H1 (cell line): ENCODE measurements around the gene COX7A2. TPM values are rescaled to one million over a fixed set of nuclear protein-coding genes. Genes with fewer than 3 reads are reported as not detected.
A peak's percentile ranks its signal among the peaks of the same experiment; 100 is the strongest.

Experiments used
- CTCF ChIA-PET: fragments of 300-600 bp; sonication (Branson Sonifier 250); formaldehyde crosslinking; loops from one replicate; lab custom pipeline; 2021; ENCODE audit not compliant: partially characterized antibody; lab: Charles Lee
- POLR2A ChIA-PET: fragments of 300-600 bp; sonication (Branson Sonifier 250); formaldehyde crosslinking; loops from one replicate; lab custom pipeline; 2021; ENCODE audit warnings: inconsistent platforms; ENCODE audit not compliant: partially characterized antibody; lab: Charles Lee
- DNase-seq, 2 experiments: peaks; one replicate each; pipeline versions ENCODE4 v3.0.0 to v3.0.0-alpha.2; 2010 to 2022; ENCODE audit warnings: low spot score in 2 of 2, low read depth in 1 of 2, mixed read lengths in 1 of 2
- FAIRE-seq: peaks from 2 replicates; lab custom pipeline; 2011; peaks lifted over from hg19 to GRCh38; lab: Jason Lieb, UNC
- H2AFZ ChIP-seq: 2 replicates; pipeline ENCODE4 v1.8.1; 2012; ENCODE audit warnings: low read length, inconsistent platforms
- H2AK5ac ChIP-seq: 2 replicates; pipeline ENCODE4 v1.6.1; 2013; ENCODE audit warnings: low read depth, low read length
- H2BK120ac ChIP-seq: replicated peaks from 2 replicates; pipeline ENCODE3; 2013; ENCODE audit warnings: low read depth, low read length, inconsistent platforms
- H2BK12ac ChIP-seq: 2 replicates; pipeline ENCODE4 v1.6.1; 2013; ENCODE audit warnings: low read depth, low read length
- H2BK15ac ChIP-seq: 2 replicates; pipeline ENCODE4 v1.6.1; 2013; ENCODE audit warnings: low read length
- H2BK20ac ChIP-seq: 2 replicates; pipeline ENCODE4 v1.6.1; 2013; ENCODE audit warnings: low read length
- H2BK5ac ChIP-seq: 2 replicates; pipeline ENCODE4 v1.6.1; 2013; ENCODE audit warnings: low read depth, low read length
- H3K14ac ChIP-seq: 2 replicates; pipeline ENCODE4 v1.6.1; 2013; ENCODE audit warnings: inconsistent platforms; ENCODE audit not compliant: insufficient read length
- H3K18ac ChIP-seq: 2 replicates; pipeline ENCODE4 v1.6.1; 2013; ENCODE audit warnings: low read length; ENCODE audit errors: extremely low read depth
- H3K23ac ChIP-seq: 2 replicates; pipeline ENCODE4 v1.6.1; 2013; ENCODE audit warnings: inconsistent platforms; ENCODE audit not compliant: insufficient read length
- H3K23me2 ChIP-seq: 2 replicates; pipeline ENCODE4 v1.6.1; 2013; ENCODE audit warnings: low read depth, low read length
- H3K27ac ChIP-seq: 2 replicates; pipeline ENCODE4 v1.6.1; 2011; ENCODE audit warnings: low read depth, low read length, inconsistent platforms
- H3K27me3 ChIP-seq, 4 experiments: replicated peaks in 1 of 4; 1 replicate in 1 of 4; 2 replicates in 3 of 4; pipeline versions ENCODE4 v1.6.1 to v1.8.1; 2011 to 2013; ENCODE audit warnings: low read length in 3 of 4, mild to moderate bottlenecking in 3 of 4, inconsistent platforms in 2 of 4, mixed read lengths in 2 of 4, moderate library complexity in 1 of 4; ENCODE audit not compliant: control insufficient read depth in 3 of 4, insufficient read depth in 3 of 4; ENCODE audit errors: extremely low read depth in 1 of 4
- H3K36me3 ChIP-seq, 4 experiments: 2 replicates each; pipeline versions ENCODE4 v1.6.1 to v1.8.1; 2011 to 2013; ENCODE audit warnings: mild to moderate bottlenecking in 4 of 4, low read length in 3 of 4, moderate library complexity in 2 of 4, control low read depth in 1 of 4, inconsistent platforms in 1 of 4; ENCODE audit not compliant: insufficient read depth in 4 of 4, control insufficient read depth in 2 of 4
- H3K4ac ChIP-seq: replicated peaks from 2 replicates; pipeline ENCODE3; 2013; ENCODE audit warnings: low read length, low read depth, mixed read lengths, inconsistent platforms; ENCODE audit not compliant: insufficient read length
- H3K4me1 ChIP-seq, 4 experiments: replicated peaks in 1 of 4; 1 replicate in 1 of 4; 2 replicates in 3 of 4; pipeline versions ENCODE4 v1.6.1 to v1.8.1; 2011 to 2013; ENCODE audit warnings: low read length in 3 of 4, inconsistent platforms in 2 of 4, mixed read lengths in 1 of 4; ENCODE audit not compliant: insufficient read depth in 4 of 4, control insufficient read depth in 3 of 4
- H3K4me2 ChIP-seq, 2 experiments: 2 replicates each; pipeline versions ENCODE4 v1.6.1 to v1.8.1; 2011 to 2013; ENCODE audit warnings: low read depth in 2 of 2, low read length in 2 of 2, control low read depth in 1 of 2, inconsistent platforms in 1 of 2, mild to moderate bottlenecking in 1 of 2; ENCODE audit not compliant: insufficient read depth in 1 of 2
- H3K4me3 ChIP-seq, 4 experiments: fragments of 200-600, 300-600 bp in 1 of 4; sonication (generic), shearing (Covaris generic), sonication (Bioruptor Twin) in 1 of 4; 2 replicates each; pipeline versions ENCODE4 v1.5.1 to v1.8.1; 2011 to 2016; ENCODE audit warnings: low read length in 4 of 4, low read depth in 3 of 4, control low read depth in 2 of 4, inconsistent platforms in 2 of 4, mild to moderate bottlenecking in 2 of 4, mixed read lengths in 1 of 4, moderate library complexity in 1 of 4; ENCODE audit not compliant: insufficient read depth in 2 of 4; ENCODE audit errors: extremely low read depth in 1 of 4
- H3K56ac ChIP-seq: replicated peaks from 2 replicates; pipeline ENCODE3; 2013; ENCODE audit warnings: low read depth, mild to moderate bottlenecking, mixed read lengths, low read length, inconsistent platforms; ENCODE audit not compliant: insufficient read length
- H3K79me1 ChIP-seq: 2 replicates; pipeline ENCODE4 v1.6.1; 2013; ENCODE audit warnings: low read depth, low read length, control low read depth
- H3K79me2 ChIP-seq, 2 experiments: 2 replicates each; pipeline versions ENCODE4 v1.6.1 to v1.8.1; 2012 to 2013; ENCODE audit warnings: low read length in 2 of 2, mild to moderate bottlenecking in 2 of 2, inconsistent platforms in 1 of 2; ENCODE audit not compliant: insufficient read depth in 2 of 2, control insufficient read depth in 1 of 2
- H3K9ac ChIP-seq, 4 experiments: replicated peaks in 1 of 4; 1 replicate in 1 of 4; 2 replicates in 3 of 4; pipeline versions ENCODE4 v1.6.1 to v1.8.1; 2011 to 2013; ENCODE audit warnings: low read depth in 3 of 4, low read length in 3 of 4, control low read depth in 2 of 4, mild to moderate bottlenecking in 2 of 4, moderate library complexity in 2 of 4, inconsistent platforms in 1 of 4; ENCODE audit errors: extremely low read depth in 1 of 4
- H3K9me3 ChIP-seq, 2 experiments: 2 replicates each; pipeline versions ENCODE4 v1.6.1 to v1.8.1; 2012 to 2013; ENCODE audit warnings: mild to moderate bottlenecking in 2 of 2, moderate library complexity in 2 of 2, control low read depth in 1 of 2, inconsistent platforms in 1 of 2, low read depth in 1 of 2, low read length in 1 of 2, mixed read lengths in 1 of 2; ENCODE audit not compliant: insufficient read depth in 2 of 2
- H4K20me1 ChIP-seq, 2 experiments: replicated peaks in 1 of 2; 2 replicates each; pipeline versions ENCODE3 to v1.8.1; 2011 to 2013; ENCODE audit warnings: inconsistent platforms in 2 of 2, low read length in 2 of 2, mild to moderate bottlenecking in 1 of 2; ENCODE audit not compliant: insufficient read depth in 2 of 2, control insufficient read depth in 1 of 2
- H4K5ac ChIP-seq: 2 replicates; pipeline ENCODE4 v1.6.1; 2013; ENCODE audit warnings: low read length, low read depth, mixed read lengths, inconsistent platforms; ENCODE audit not compliant: insufficient read length
- H4K8ac ChIP-seq: 2 replicates; pipeline ENCODE4 v1.8.0; 2013; ENCODE audit warnings: mild to moderate bottlenecking, moderate library complexity, low read length, inconsistent platforms; ENCODE audit not compliant: insufficient read depth; ENCODE audit errors: extremely low read depth
- H4K91ac ChIP-seq: replicated peaks from 2 replicates; pipeline ENCODE3; 2013; ENCODE audit warnings: low read length, mixed read lengths, inconsistent platforms; ENCODE audit not compliant: insufficient read length
- ATF2 ChIP-seq: IDR thresholded peaks from 2 replicates; pipeline ENCODE4 v1.6.1; 2012; ENCODE audit warnings: low read length, inconsistent platforms
- BACH1 ChIP-seq: IDR thresholded peaks from 2 replicates; pipeline ENCODE4 v1.6.1; 2012; ENCODE audit warnings: low read length, improper control_type of control experiment
- CREB1 ChIP-seq: IDR thresholded peaks from 2 replicates; pipeline ENCODE4 v1.6.1; 2012; ENCODE audit warnings: inconsistent platforms
- EGR1 ChIP-seq: IDR thresholded peaks from 2 replicates; pipeline ENCODE4 v1.6.1; 2011; ENCODE audit warnings: low read depth, low read length, borderline replicate concordance
- KDM5A ChIP-seq: fragments of 200-600 bp; IDR thresholded peaks from 2 replicates; pipeline ENCODE4 v1.7.1; 2012; ENCODE audit warnings: mild to moderate bottlenecking, low read length, inconsistent platforms, mixed read lengths
- NANOG ChIP-seq: IDR thresholded peaks from 2 replicates; pipeline ENCODE4 v1.6.1; 2011; ENCODE audit warnings: low read length, low read depth, mild to moderate bottlenecking, inconsistent platforms; ENCODE audit not compliant: insufficient read depth, poor library complexity, severe bottlenecking
- SIRT6 ChIP-seq: IDR thresholded peaks from one replicate; pipeline ENCODE4 v1.7.1; 2012; ENCODE audit warnings: low read length, inconsistent platforms
- SP4 ChIP-seq: IDR thresholded peaks from 2 replicates; pipeline ENCODE4 v1.6.1; 2012; ENCODE audit warnings: low read length, inconsistent platforms
- SUZ12 ChIP-seq: fragments of 200-600 bp; sonication (generic); IDR thresholded peaks from 2 replicates; pipeline ENCODE4 v1.6.1; 2012; ENCODE audit warnings: mild to moderate bottlenecking, inconsistent platforms, low read length, moderate library complexity, mixed read lengths
- TCF12 ChIP-seq: IDR thresholded peaks from 2 replicates; pipeline ENCODE4 v1.6.1; 2011; ENCODE audit warnings: low read depth, mild to moderate bottlenecking, low read length
- TEAD4 ChIP-seq: IDR thresholded peaks from 2 replicates; pipeline ENCODE4 v1.6.1; 2012; ENCODE audit warnings: low read depth, low read length, inconsistent platforms, mixed read lengths
- ZNF274 ChIP-seq: IDR thresholded peaks from 2 replicates; pipeline ENCODE4 v1.7.0; 2012; ENCODE audit warnings: low read length, borderline replicate concordance; ENCODE audit errors: extremely low read depth
- WGBS, 2 experiments: shearing (Covaris generic) in 1 of 2; methylation state at CpG; one replicate each; pipeline versions ENCODE4 v1.1.6 to v1.1.7; 2013 to 2015; ENCODE audit warnings: low lambda C conversion rate in 2 of 2, mixed read lengths in 2 of 2, inconsistent platforms in 1 of 2, low coverage in 1 of 2, missing lambda C conversion rate in 1 of 2; ENCODE audit not compliant: insufficient replicate concordance in 2 of 2, insufficient coverage in 1 of 2, insufficient read length in 1 of 2; ENCODE audit errors: extremely low coverage in 1 of 2, missing lambda C conversion rate in 1 of 2; 5-methylcytosine and 5-hydroxymethylcytosine counted together
- polyA plus RNA-seq, 7 experiments: library from polyadenylated mRNA; depleted of rRNA in 3 of 7; stranded (reverse) in 5 of 7; unstranded in 2 of 7; fragments of >200 nt in 5 of 7; fragments of 200-250 nt in 2 of 7; gene quantifications; 1 replicate in 5 of 7; 2 replicates in 1 of 7; 4 replicates in 1 of 7; pipeline versions ENCODE4 v1.2.1 to v1.2.3, GENCODE V29; 2011 to 2013; ENCODE audit warnings: missing spikeins in 2 of 7, mixed read lengths in 2 of 7
- total RNA-seq: library from RNA; stranded (reverse); fragmentation: NEBNext Ultra II Directional; extraction: Animal tissue kit (Norgen Biotek cat#: 25700); gene quantifications from 2 replicates; pipeline ENCODE4 v1.2.1, GENCODE V29; 2021

COX7A2 gene
- total and polyA plus RNA-seq, 2 of the 8 experiments (the other 6 are each of a cell fraction or from before 2014, with no cell fraction given) = 262 to 468 TPM

- no peak overlapping the region for H4K8ac ChIP-seq
- H2BK120ac ChIP-seq = peak overlapping the region; percentile 38
- 77% methylated on average over 4 of the region's 4 CpGs; no CpG with 5 or more reads in 1 of the 2 experiments for WGBS, 2 experiments
- H3K79me2 ChIP-seq = peaks cover 0 to 74% of the 10 kb centered on the region in 2 experiments; a peak in 3 of 4 replicates
- H3K4me2 ChIP-seq = peak overlapping the region; percentile 55 to 57; a peak in 2 of 4 replicates
- H3K27me3 ChIP-seq = no peaks in the 10 kb centered on the region
- no peak overlapping the region for H3K14ac ChIP-seq
- H2AK5ac ChIP-seq = no peak overlapping the region
- no peak overlapping the region for H3K4ac ChIP-seq
- no peak overlapping the region for H2BK5ac ChIP-seq
- ChIA-PET CTCF (interaction anchor here (0.8 to 6.8 kb wide), 21 partner anchors 9 to 382 kb away, joined by 3 to 66 read pairs (median 3); partner anchors contain the start of gene TMEM30A), POLR2A (interaction anchor here (0.9 to 1.7 kb wide), 7 partner anchors 8 to 24 kb away, joined by 3 to 10 read pairs (median 4); partner anchors contain the start of genes COX7A2 and TMEM30A)
- H4K5ac ChIP-seq = peak overlapping the region; percentile 44
- peak overlapping the region in 1 of 4 experiments; percentile 42; a peak in 2 of 8 replicates for H3K4me3 ChIP-seq
- H4K20me1 ChIP-seq = no peaks in the 10 kb centered on the region
- H3K23ac ChIP-seq = no peak overlapping the region
- no peak overlapping the region for H3K56ac ChIP-seq
- H3K23me2 ChIP-seq = no peaks in the 10 kb centered on the region
- H3K79me1 ChIP-seq = no peaks in the 10 kb centered on the region
- H3K27ac ChIP-seq = peak overlapping the region; percentile 31; the same call in 1 of the 2 replicates
- peaks cover 2 to 9% (median 7%) of the 10 kb centered on the region in 4 experiments; a peak in 5 of 7 replicates for H3K4me1 ChIP-seq
- H3K9ac ChIP-seq = no peak overlapping the region
- H2BK12ac ChIP-seq = no peak overlapping the region
- H3K9me3 ChIP-seq = peaks cover 0 to 2% of the 10 kb centered on the region in 2 experiments; a peak in 2 of 4 replicates
- H2BK20ac ChIP-seq = no peak overlapping the region
- H2BK15ac ChIP-seq = no peak overlapping the region
- H2AFZ ChIP-seq = no peak overlapping the region
- H3K36me3 ChIP-seq = peaks cover 2 to 28% (median 8%) of the 10 kb centered on the region in 4 experiments; a peak in 6 of 8 replicates
- no peak overlapping the region; the same call in 1 of the 2 replicates for H3K18ac ChIP-seq
- no peak for DNase-seq
- no peak overlapping the region for H4K91ac ChIP-seq
- FAIRE-seq = no peak
- no peak for TF ChIP-seq BACH1
- no peak for TF ChIP-seq NANOG
- TF ChIP-seq KDM5A = no peak
- TF ChIP-seq ZNF274 = no peak
- TF ChIP-seq ATF2 = no peak
- TF ChIP-seq SIRT6 = no peak
- no peak for TF ChIP-seq SUZ12
- TF ChIP-seq EGR1 = no peak
- no peak for TF ChIP-seq TEAD4
- no peak for TF ChIP-seq CREB1
- TF ChIP-seq SP4 = no peak
- TF ChIP-seq TCF12 = no peak
Observed at GRCh38 chr6:75267461-75267860, 23.9 kb upstream of the COX7A2 start.
